GM23248 (cell line): ENCODE measurements around the gene C12orf75. TPM values are rescaled to one million over a fixed set of nuclear protein-coding genes. Genes with fewer than 3 reads are reported as not detected.
"Not testable (repeated sequence)": the region's sequence is repeated elsewhere in the genome, so short reads cannot be mapped to it uniquely, and the experiment has no call there.

ENCODE experiments used
- DNase-seq: peaks from one replicate; pipeline ENCODE4 v3.0.0-alpha.2; 2015
- H2AFZ ChIP-seq: fragments of 200-600 bp; sonication (generic); 2 replicates; pipeline ENCODE4 v1.6.1; 2016; ENCODE audit warnings: antibody characterized with exemption
- H3F3A ChIP-seq: fragments of 200-600 bp; sonication (generic); 2 replicates; pipeline ENCODE4 v1.6.1; 2016; ENCODE audit warnings: mild to moderate bottlenecking, antibody characterized with exemption, mixed run types; ENCODE audit not compliant: insufficient read depth
- H3K27ac ChIP-seq: fragments of 200-600 bp; sonication (generic); 2 replicates; pipeline ENCODE4 v1.5.1; 2016; ENCODE audit warnings: mild to moderate bottlenecking
- H3K27me3 ChIP-seq: fragments of 200-600 bp; sonication (generic); replicated peaks from 2 replicates; pipeline ENCODE4 v1.6.1; 2016; ENCODE audit warnings: mild to moderate bottlenecking; ENCODE audit not compliant: insufficient read depth
- H3K36me3 ChIP-seq: fragments of 200-600 bp; sonication (generic); 2 replicates; pipeline ENCODE4 v1.6.1; 2016; ENCODE audit warnings: low read depth, mild to moderate bottlenecking
- H3K4me1 ChIP-seq: fragments of 200-600 bp; sonication (generic); 2 replicates; pipeline ENCODE4 v1.6.1; 2016; ENCODE audit warnings: mild to moderate bottlenecking; ENCODE audit not compliant: insufficient read depth
- H3K4me2 ChIP-seq: fragments of 200-600 bp; sonication (generic); one replicate; pipeline ENCODE4 v1.6.1; 2016; ENCODE audit warnings: mild to moderate bottlenecking; ENCODE audit not compliant: unreplicated experiment
- H3K4me3 ChIP-seq: fragments of 200-600 bp; sonication (generic); 2 replicates; pipeline ENCODE4 v1.5.1; 2016; ENCODE audit warnings: mild to moderate bottlenecking
- H3K79me2 ChIP-seq: fragments of 200-600 bp; sonication (generic); 2 replicates; pipeline ENCODE4 v1.6.1; 2016; ENCODE audit warnings: mild to moderate bottlenecking; ENCODE audit not compliant: insufficient read depth
- H3K9ac ChIP-seq: fragments of 200-600 bp; sonication (generic); 2 replicates; pipeline ENCODE4 v1.6.1; 2016; ENCODE audit warnings: mild to moderate bottlenecking
- H3K9me2 ChIP-seq: fragments of 200-600 bp; sonication (generic); 2 replicates; pipeline ENCODE4 v1.6.1; 2016; ENCODE audit warnings: mixed run types, mild to moderate bottlenecking, moderate library complexity; ENCODE audit not compliant: insufficient read depth
- H3K9me3 ChIP-seq: fragments of 200-600 bp; sonication (generic); one replicate; pipeline ENCODE4 v1.6.1; 2017; ENCODE audit warnings: low read depth
- H4K20me1 ChIP-seq: fragments of 200-600 bp; sonication (generic); 2 replicates; pipeline ENCODE4 v1.6.0; 2016; ENCODE audit not compliant: insufficient read depth
- EZH2 ChIP-seq: fragments of 200-600 bp; sonication (generic); IDR thresholded peaks from 2 replicates; pipeline ENCODE4 v1.6.1; 2018; ENCODE audit warnings: antibody characterized with exemption, mild to moderate bottlenecking; ENCODE audit not compliant: insufficient read depth, poor library complexity, severe bottlenecking
- EZH2phosphoT487 ChIP-seq: fragments of 200-600 bp; sonication (generic); IDR thresholded peaks from 2 replicates; pipeline ENCODE4 v1.6.1; 2018; ENCODE audit warnings: antibody characterized with exemption, moderate library complexity, mild to moderate bottlenecking, low read depth; ENCODE audit not compliant: insufficient read depth
- WGBS, 2 experiments: methylation state at CpG; one replicate each; pipeline ENCODE4 v1.1.6; 2015 to 2017; ENCODE audit warnings: low lambda C conversion rate in 2 of 2, low coverage in 1 of 2; ENCODE audit errors: missing lambda C conversion rate in 2 of 2; 5-methylcytosine and 5-hydroxymethylcytosine counted together
- in situ Hi-C: fragments of 300-500 bp; cut with MboI; formaldehyde crosslinking; loops from 2 replicates; pipeline ENCODE4 v1.15.0; 2020
- polyA plus RNA-seq: library from polyadenylated mRNA; unstranded; fragments of >200 nt; fragmentation: Nextera tagmentation; extraction: Ambion mirVana; gene quantifications from 2 replicates; pipeline ENCODE4 v1.2.1, GENCODE V29; 2016
- total RNA-seq: library from RNA; depleted of rRNA; stranded (reverse); fragments of >200 nt; shearing (Covaris generic); gene quantifications from 2 replicates; pipeline ENCODE4 v1.2.3, GENCODE V29; 2014

C12orf75 gene
- total and polyA plus RNA-seq, 2 experiments from 2014 or later: 349 to 590 TPM

DNA sequence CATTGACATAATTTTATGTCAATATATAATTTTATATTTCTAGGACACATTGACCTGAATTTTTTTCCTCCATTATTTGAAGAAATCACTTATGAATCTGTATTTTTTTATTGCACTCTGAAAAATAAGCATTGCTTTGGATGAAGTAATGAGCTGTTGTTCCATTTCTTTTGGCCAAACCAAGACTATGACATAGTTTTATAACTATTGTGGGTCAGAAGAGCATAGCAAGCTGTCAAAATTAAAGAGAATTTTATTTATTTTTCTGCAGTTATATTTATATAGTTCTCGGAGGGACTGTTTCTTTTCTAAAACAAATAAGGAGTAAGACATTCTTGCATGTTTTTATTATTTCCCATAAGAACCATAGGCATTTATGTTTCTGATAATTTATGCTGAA lies 8.5 kb downstream of the C12orf75 start:
- Histone ChIP-seq H3K9me2 (no peaks in the 10 kb centered on the region), H4K20me1 (0 out of 2 replicates have a peak, but pooled peaks cover 9% of the 10 kb centered on the region)

DNA sequence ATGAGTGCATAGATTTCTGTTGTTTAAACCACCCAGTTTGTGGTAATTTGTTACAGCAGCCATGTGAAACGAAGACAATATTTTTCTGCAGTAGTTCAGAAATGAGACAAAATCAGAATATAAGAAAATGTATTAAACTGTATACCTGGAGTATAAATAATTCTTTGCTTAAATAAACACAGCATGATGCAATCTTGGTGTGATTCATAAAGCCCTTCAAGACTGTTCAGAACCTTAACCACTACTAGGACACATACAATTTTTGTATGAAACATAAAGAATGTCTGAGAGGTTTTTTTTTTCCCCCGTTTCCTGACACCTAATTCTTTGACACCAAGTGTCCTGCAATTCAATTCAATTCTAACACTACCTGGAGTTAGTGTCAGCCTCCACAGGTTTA lies 10.5 kb downstream of the C12orf75 start:
- in situ Hi-C loops: no loop called here
- Histone ChIP-seq H3K9me2 (no peaks in the 10 kb centered on the region), H3K27ac (peak overlapping the region; percentile 13; the same call in 1 of the 2 replicates), H3K9me3 (no peaks in the 10 kb centered on the region), H3K79me2 (peaks cover 100% of the 10 kb centered on the region), H3K36me3 (peaks cover 8% of the 10 kb centered on the region; the same call in 1 of the 2 replicates), H3F3A (peaks cover 28% of the 10 kb centered on the region; the same call in 1 of the 2 replicates), H3K4me2 (no peak overlapping the region), H4K20me1 (0 out of 2 replicates have a peak, but pooled peaks cover 5% of the 10 kb centered on the region), H2AFZ (no peak overlapping the region), H3K9ac (no peak overlapping the region), H3K27me3 (no peaks in the 10 kb centered on the region), H3K4me3 (no peak overlapping the region), H3K4me1 (peaks cover 16% of the 10 kb centered on the region)
- DNase-seq: peak; percentile 52
- WGBS, 2 experiments: 89 to 91% methylated on average over 2 of the region's 2 CpGs
- no peak for TF ChIP-seq EZH2phosphoT487
- TF ChIP-seq EZH2: no peak

More for the DNA sequence above, 8.5 kb downstream of the C12orf75 start:
- Histone ChIP-seq H3K9ac (no peak overlapping the region), H3K4me3 (no peak overlapping the region), H3F3A (peaks cover 45% of the 10 kb centered on the region), H2AFZ (no peak overlapping the region), H3K4me1 (peaks cover 36% of the 10 kb centered on the region), H3K27me3 (no peaks in the 10 kb centered on the region), H3K79me2 (peaks cover 100% of the 10 kb centered on the region), H3K9me3 (no peaks in the 10 kb centered on the region), H3K36me3 (peaks cover 8% of the 10 kb centered on the region; the same call in 1 of the 2 replicates), H3K4me2 (no peak overlapping the region), H3K27ac (no peak overlapping the region)
- TF ChIP-seq EZH2: no peak
- no peak for TF ChIP-seq EZH2phosphoT487
- in situ Hi-C loops: no loop called here
- WGBS, 2 experiments: 71 to 77% methylated on average over 1 of the region's 1 CpG
- no peak for DNase-seq

DNA sequence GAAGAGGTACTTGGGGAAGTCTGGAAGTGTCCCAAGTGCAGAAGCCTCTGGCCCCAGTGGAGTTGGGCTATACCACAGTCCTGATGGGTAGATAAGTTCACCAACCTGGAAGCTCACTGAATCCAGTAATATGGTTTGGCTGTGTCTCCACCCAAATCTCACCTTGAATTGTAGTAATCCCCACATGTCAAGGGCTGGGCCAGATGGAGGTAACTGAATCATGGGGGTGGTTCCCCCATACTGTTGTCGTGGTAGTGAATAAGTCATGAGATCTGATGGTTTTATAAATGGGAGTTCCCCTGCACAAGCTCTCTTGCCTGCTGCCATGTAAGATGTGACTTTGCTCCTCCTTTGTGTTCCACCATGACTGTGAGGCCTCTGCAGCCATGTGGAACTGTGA lies 11.1 kb downstream of the C12orf75 start:
- 100% methylated on average over 1 of the region's 1 CpG for WGBS, 2 experiments
- H4K20me1 ChIP-seq, H3K4me2 ChIP-seq, DNase-seq, H3K9me2 ChIP-seq, H3K36me3 ChIP-seq, in situ Hi-C loops, H3K27me3 ChIP-seq, H2AFZ ChIP-seq, H3K9ac ChIP-seq, H3K9me3 ChIP-seq, H3K4me3 ChIP-seq: not testable (repeated sequence)
- Histone ChIP-seq H3K4me1 (peaks cover 18% of the 10 kb centered on the region), H3K27ac (0 out of 2 replicates have a peak overlapping the region, but pooled peaks have one; percentile 13), H3K79me2 (peaks cover 100% of the 10 kb centered on the region), H3F3A (peaks cover 28% of the 10 kb centered on the region; the same call in 1 of the 2 replicates)

DNA sequence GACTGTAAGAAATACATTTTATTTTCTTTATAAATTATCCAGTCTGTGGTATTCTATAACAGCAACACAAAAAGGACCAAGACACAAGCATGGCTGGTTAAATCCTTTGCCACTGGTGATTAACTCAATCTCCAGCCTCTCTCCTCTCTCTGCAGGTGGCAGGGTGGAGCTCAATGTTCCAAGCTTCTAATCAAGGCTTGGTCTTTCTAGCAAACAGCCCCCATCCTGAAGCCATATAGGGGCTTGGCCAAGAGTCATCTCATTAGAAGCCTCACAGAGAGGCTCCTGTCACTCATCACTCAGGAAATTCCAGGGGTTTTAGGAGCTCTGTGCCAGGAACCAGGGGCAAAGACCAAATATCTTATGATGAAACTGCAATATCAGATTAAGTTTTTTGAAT lies 12.0 kb downstream of the C12orf75 start:
- no peak overlapping the region for H3K4me2 ChIP-seq
- peaks cover 100% of the 10 kb centered on the region for H3K79me2 ChIP-seq
- peaks cover 28% of the 10 kb centered on the region; the same call in 1 of the 2 replicates for H3F3A ChIP-seq
- in situ Hi-C loops: no loop called here
- no peak overlapping the region for H3K4me3 ChIP-seq
- TF ChIP-seq EZH2: no peak
- H3K9me2 ChIP-seq: no peaks in the 10 kb centered on the region
- no peaks in the 10 kb centered on the region for H3K9me3 ChIP-seq
- no peak overlapping the region for H2AFZ ChIP-seq
- peaks cover 8% of the 10 kb centered on the region; the same call in 1 of the 2 replicates for H3K36me3 ChIP-seq
- H4K20me1 ChIP-seq: 0 out of 2 replicates have a peak, but pooled peaks cover 5% of the 10 kb centered on the region
- peaks cover 26% of the 10 kb centered on the region for H3K4me1 ChIP-seq
- no peaks in the 10 kb centered on the region for H3K27me3 ChIP-seq
- H3K9ac ChIP-seq: no peak overlapping the region
- no peak overlapping the region for H3K27ac ChIP-seq
- no peak for DNase-seq

DNA sequence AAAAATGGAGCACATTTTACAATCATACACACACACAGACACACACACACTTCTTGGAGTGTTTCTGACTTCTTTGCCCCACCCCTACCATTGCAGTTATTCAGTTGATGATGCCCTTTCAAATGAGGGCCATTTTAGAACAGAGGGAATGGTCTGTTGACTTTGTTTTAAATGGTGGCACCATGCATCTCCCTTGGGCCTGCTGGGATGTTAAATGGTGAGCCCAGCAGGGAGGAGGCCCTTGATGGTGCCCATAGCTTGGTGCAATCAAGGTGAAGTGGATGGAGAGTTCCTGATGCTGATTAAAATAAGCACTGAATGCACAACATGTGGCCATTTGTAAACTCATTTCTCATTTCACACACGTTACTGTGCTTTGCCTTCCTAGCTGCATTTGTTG lies 13.3 kb downstream of the C12orf75 start:
- no peak overlapping the region for H3K27ac ChIP-seq
- peaks cover 37% of the 10 kb centered on the region; the same call in 1 of the 2 replicates for H3F3A ChIP-seq
- H3K9me3 ChIP-seq: no peaks in the 10 kb centered on the region
- 41 to 77% methylated on average over 1 of the region's 1 CpG for WGBS, 2 experiments
- no peak overlapping the region for H3K9ac ChIP-seq
- H4K20me1 ChIP-seq: 0 out of 2 replicates have a peak, but pooled peaks cover 5% of the 10 kb centered on the region
- in situ Hi-C loops: no loop called here
- no peak overlapping the region for H2AFZ ChIP-seq
- H3K9me2 ChIP-seq: no peaks in the 10 kb centered on the region
- no peaks in the 10 kb centered on the region for H3K27me3 ChIP-seq
- H3K36me3 ChIP-seq: peaks cover 8% of the 10 kb centered on the region; the same call in 1 of the 2 replicates
- TF ChIP-seq EZH2 (no peak), EZH2phosphoT487 (no peak)
- H3K4me2 ChIP-seq: no peak overlapping the region
- peaks cover 100% of the 10 kb centered on the region for H3K79me2 ChIP-seq
- H3K4me3 ChIP-seq: no peak overlapping the region
- H3K4me1 ChIP-seq: peaks cover 28% of the 10 kb centered on the region
- DNase-seq: no peak
